HCT116 (cell line): ENCODE measurements around the gene NEB. TPM values are rescaled to one million over a fixed set of nuclear protein-coding genes. Genes with fewer than 3 reads are reported as not detected.

Experiments
- ATAC-seq: fragments of 200-7000 bp; cut with Tn5 transposase; 2 replicates; pipeline ENCODE4 v1.9.1; 2020; ENCODE audit warnings: mild to moderate bottlenecking, moderate library complexity
- BruUV-seq: library from RNA; stranded (reverse); fragments of 400-500 nt; replicated peaks from 2 replicates; lab custom pipeline; 2021; lab: Mats Ljungman, UMichigan
- CTCF ChIA-PET: fragments of 300-600 bp; sonication (Branson Sonifier 250); formaldehyde crosslinking; loops from one replicate; lab custom pipeline; 2021; ENCODE audit warnings: antibody characterized with exemption; lab: Charles Lee
- POLR2A ChIA-PET: fragments of 300-600, 350-600 bp; sonication (Branson Sonifier 250); formaldehyde crosslinking; loops from one replicate; lab custom pipeline; 2021; ENCODE audit warnings: antibody characterized with exemption; lab: Charles Lee
- RAD21 ChIA-PET, 2 experiments: fragments of 300-600 bp; sonication (Branson Sonifier 250); formaldehyde crosslinking; loops; one replicate each; lab custom pipeline; 2023; ENCODE audit warnings: low total read pairs in 2 of 2; ENCODE audit not compliant: uncharacterized antibody in 2 of 2, unreplicated experiment in 2 of 2, low non-redundant PET in 1 of 2; lab: Charles Lee
- DNase-seq: peaks from one replicate; pipeline ENCODE4 v3.0.0-alpha.2; 2010; ENCODE audit warnings: low read depth, low spot score
- H2AFZ ChIP-seq: fragments of 200-600 bp; shearing (Covaris generic), sonication (generic); 2 replicates; pipeline ENCODE4 v1.6.1; 2017; ENCODE audit warnings: low read depth, mixed run types, mixed read lengths, antibody characterized with exemption, low read length; ENCODE audit not compliant: poor library complexity, severe bottlenecking
- H3K27ac ChIP-seq: 2 replicates; pipeline ENCODE4 v1.5.1; 2012; ENCODE audit warnings: low read depth, low read length
- H3K27me3 ChIP-seq: fragments of 200-600 bp; sonication (generic); 2 replicates; pipeline ENCODE4 v1.6.1; 2016; ENCODE audit warnings: mixed run types, low read length, mixed read lengths; ENCODE audit not compliant: insufficient read depth
- H3K36me3 ChIP-seq, 2 experiments: fragments of 200-500 bp in 1 of 2; fragments of 200-600 bp in 1 of 2; sonication (Bioruptor generic) in 1 of 2; sonication (generic) in 1 of 2; 2 replicates each; pipeline versions ENCODE4 v1.5.1 to v1.6.1; 2014 to 2016; ENCODE audit warnings: low read length in 2 of 2, inconsistent platforms in 1 of 2, mixed read lengths in 1 of 2, mixed run types in 1 of 2; ENCODE audit not compliant: insufficient read depth in 2 of 2, control insufficient read depth in 1 of 2
- H3K4me1 ChIP-seq, 2 experiments: fragments of 200-600 bp in 1 of 2; sonication (generic) in 1 of 2; 2 replicates each; pipeline versions ENCODE4 v1.5.1 to v1.6.1; 2012 to 2017; ENCODE audit warnings: low read length in 2 of 2, inconsistent platforms in 1 of 2, mild to moderate bottlenecking in 1 of 2, mixed read lengths in 1 of 2, mixed run types in 1 of 2, moderate library complexity in 1 of 2; ENCODE audit not compliant: insufficient read depth in 2 of 2, control insufficient read depth in 1 of 2
- H3K4me2 ChIP-seq: fragments of 200-600 bp; sonication (generic); 2 replicates; pipeline ENCODE4 v1.6.1; 2017; ENCODE audit warnings: mixed run types, low read length, mixed read lengths
- H3K4me3 ChIP-seq, 2 experiments: fragments of 200-600 bp in 1 of 2; sonication (generic) in 1 of 2; replicated peaks in 1 of 2; 2 replicates each; pipeline ENCODE4 v1.5.1; 2011 to 2016; ENCODE audit warnings: low read length in 2 of 2, control low read depth in 1 of 2, low read depth in 1 of 2, mild to moderate bottlenecking in 1 of 2, mixed read lengths in 1 of 2, mixed run types in 1 of 2
- H3K79me2 ChIP-seq: fragments of 200-600 bp; sonication (generic); 2 replicates; pipeline ENCODE4 v1.6.1; 2017; ENCODE audit warnings: mild to moderate bottlenecking, mixed run types, low read length, moderate library complexity, mixed read lengths; ENCODE audit not compliant: insufficient read depth
- H3K9ac ChIP-seq: fragments of 200-600 bp; sonication (generic); 2 replicates; pipeline ENCODE4 v1.6.1; 2016; ENCODE audit warnings: low read length, mixed read lengths
- H3K9me2 ChIP-seq: fragments of 200-600 bp; sonication (generic), shearing (Covaris generic); 2 replicates; pipeline ENCODE4 v1.6.1; 2017; ENCODE audit warnings: mixed run types, mild to moderate bottlenecking, moderate library complexity; ENCODE audit not compliant: insufficient read depth
- H3K9me3 ChIP-seq, 2 experiments: fragments of 200-500 bp in 1 of 2; fragments of 200-600 bp in 1 of 2; sonication (Bioruptor generic) in 1 of 2; sonication (generic) in 1 of 2; 2 replicates each; pipeline ENCODE4 v1.6.1; 2014 to 2017; ENCODE audit warnings: low read length in 2 of 2, mixed read lengths in 2 of 2, inconsistent platforms in 1 of 2, low read depth in 1 of 2, mild to moderate bottlenecking in 1 of 2, mixed run types in 1 of 2, moderate library complexity in 1 of 2; ENCODE audit not compliant: control insufficient read depth in 1 of 2, insufficient read depth in 1 of 2
- H4K20me1 ChIP-seq: fragments of 200-600 bp; sonication (generic), shearing (Covaris generic); 2 replicates; pipeline ENCODE4 v1.6.1; 2017; ENCODE audit warnings: mixed run types, mild to moderate bottlenecking, moderate library complexity; ENCODE audit not compliant: insufficient read depth
- CBX3 ChIP-seq: IDR thresholded peaks from 2 replicates; pipeline ENCODE4 v1.6.1; 2012; ENCODE audit warnings: low read depth
- CTCF ChIP-seq, 3 experiments: fragments of 200-600 bp in 1 of 3; sonication (generic) in 1 of 3; IDR thresholded peaks in 2 of 3; conservative IDR thresholded peaks in 1 of 3; 2 replicates each; pipeline ENCODE4 v1.5.1; 2012 to 2017; ENCODE audit warnings: low read depth in 2 of 3, low read length in 2 of 3, antibody characterized with exemption in 1 of 3, borderline replicate concordance in 1 of 3, control low read depth in 1 of 3, mild to moderate bottlenecking in 1 of 3, mixed read lengths in 1 of 3, mixed run types in 1 of 3, moderate library complexity in 1 of 3; ENCODE audit not compliant: insufficient read depth in 1 of 3
- ELF1 ChIP-seq: IDR thresholded peaks from 2 replicates; pipeline ENCODE4 v1.6.1; 2012; ENCODE audit warnings: low read depth, borderline replicate concordance
- EZH2phosphoT487 ChIP-seq: fragments of 200-600 bp; IDR thresholded peaks from 2 replicates; pipeline ENCODE4 v1.6.1; 2018; ENCODE audit warnings: antibody characterized with exemption, borderline replicate concordance
- POLR2A ChIP-seq: IDR thresholded peaks from 2 replicates; pipeline ENCODE4 v1.7.0; 2011; ENCODE audit warnings: borderline replicate concordance; ENCODE audit not compliant: insufficient read depth, insufficient read length; ENCODE audit errors: extremely low read depth
- RAD21 ChIP-seq: IDR thresholded peaks from 2 replicates; pipeline ENCODE4 v1.6.1; 2012; ENCODE audit warnings: low read depth, mild to moderate bottlenecking
- SIN3A ChIP-seq: IDR thresholded peaks from 2 replicates; pipeline ENCODE4 v1.6.1; 2012; ENCODE audit warnings: low read depth
- SRF ChIP-seq: IDR thresholded peaks from 2 replicates; pipeline ENCODE4 v1.6.1; 2012; ENCODE audit warnings: low read depth
- YY1 ChIP-seq: IDR thresholded peaks from 2 replicates; pipeline ENCODE4 v1.6.1; 2011; ENCODE audit warnings: low read length, low read depth, moderate library complexity, mild to moderate bottlenecking; ENCODE audit not compliant: insufficient replicate concordance; ENCODE audit errors: extremely low read depth
- ZNF274 ChIP-seq: fragments of 200-500 bp; sonication (Bioruptor generic); IDR thresholded peaks from 2 replicates; pipeline ENCODE4 v1.6.1; 2014; ENCODE audit warnings: mild to moderate bottlenecking, low read depth, low read length, inconsistent platforms
- intact Hi-C: fragments of 100-400 bp; cut with micrococcal nuclease; formaldehyde crosslinking; loops from 2 replicates; pipeline ENCODE4 v1.10.0; 2022
- total RNA-seq: library from RNA; stranded (reverse); gene quantifications from one replicate; pipeline ENCODE4 v1.2.1, GENCODE V29; 2021; ENCODE audit not compliant: unreplicated experiment
- TF ChIP-seq, protein P1 (sequence below): IDR thresholded peaks from 2 replicates; pipeline ENCODE4 v1.6.1; 2012; ENCODE audit warnings: low read depth
- TF ChIP-seq, protein P2 (sequence below): IDR thresholded peaks from 2 replicates; pipeline ENCODE4 v1.6.1; 2011; ENCODE audit warnings: mild to moderate bottlenecking, low read length, moderate library complexity; ENCODE audit not compliant: insufficient replicate concordance; ENCODE audit errors: extremely low read depth

The NEB gene
- total RNA-seq, 1 experiment from 2014 or later = 0.34 TPM

GRCh38 chr2:151562398-151562797, 171.9 kb downstream of the NEB start:
- Histone ChIP-seq H3K4me1 (no peaks in the 10 kb centered on the region), H3K79me2 (no peaks in the 10 kb centered on the region), H2AFZ (no peak overlapping the region), H3K9me3 (no peaks in the 10 kb centered on the region), H3K4me2 (no peak overlapping the region), H3K9ac (no peak overlapping the region), H3K4me3 (no peak overlapping the region), H3K27me3 (no peaks in the 10 kb centered on the region), H3K9me2 (no peaks in the 10 kb centered on the region), H3K27ac (no peak overlapping the region), H4K20me1 (no peaks in the 10 kb centered on the region), H3K36me3 (no peaks in the 10 kb centered on the region)
- DNase-seq (no peak), ATAC-seq (no peak)
- CTCF ChIA-PET = no interaction called here
- intact Hi-C loops = no loop called here
- RAD21 ChIA-PET = no interaction called here
- no TSS peak for BruUV-seq
- TF ChIP-seq POLR2A (no peak), YY1 (no peak), ZNF274 (no peak), SRF (no peak), CTCF (IDR thresholded peaks at IDR 0.05 in 2 of 3, conservative IDR thresholded peaks at IDR 0.05 in 1 of 3; ENCODE audit: borderline replicate concordance in 1 of 3, insufficient read depth in 1 of 3, low read depth in 2 of 3, low read length in 2 of 3) (no peak), SIN3A (no peak), CBX3 (no peak), RAD21 (no peak), ELF1 (no peak), EZH2phosphoT487 (no peak)
- TF ChIP-seq, protein P1, sequence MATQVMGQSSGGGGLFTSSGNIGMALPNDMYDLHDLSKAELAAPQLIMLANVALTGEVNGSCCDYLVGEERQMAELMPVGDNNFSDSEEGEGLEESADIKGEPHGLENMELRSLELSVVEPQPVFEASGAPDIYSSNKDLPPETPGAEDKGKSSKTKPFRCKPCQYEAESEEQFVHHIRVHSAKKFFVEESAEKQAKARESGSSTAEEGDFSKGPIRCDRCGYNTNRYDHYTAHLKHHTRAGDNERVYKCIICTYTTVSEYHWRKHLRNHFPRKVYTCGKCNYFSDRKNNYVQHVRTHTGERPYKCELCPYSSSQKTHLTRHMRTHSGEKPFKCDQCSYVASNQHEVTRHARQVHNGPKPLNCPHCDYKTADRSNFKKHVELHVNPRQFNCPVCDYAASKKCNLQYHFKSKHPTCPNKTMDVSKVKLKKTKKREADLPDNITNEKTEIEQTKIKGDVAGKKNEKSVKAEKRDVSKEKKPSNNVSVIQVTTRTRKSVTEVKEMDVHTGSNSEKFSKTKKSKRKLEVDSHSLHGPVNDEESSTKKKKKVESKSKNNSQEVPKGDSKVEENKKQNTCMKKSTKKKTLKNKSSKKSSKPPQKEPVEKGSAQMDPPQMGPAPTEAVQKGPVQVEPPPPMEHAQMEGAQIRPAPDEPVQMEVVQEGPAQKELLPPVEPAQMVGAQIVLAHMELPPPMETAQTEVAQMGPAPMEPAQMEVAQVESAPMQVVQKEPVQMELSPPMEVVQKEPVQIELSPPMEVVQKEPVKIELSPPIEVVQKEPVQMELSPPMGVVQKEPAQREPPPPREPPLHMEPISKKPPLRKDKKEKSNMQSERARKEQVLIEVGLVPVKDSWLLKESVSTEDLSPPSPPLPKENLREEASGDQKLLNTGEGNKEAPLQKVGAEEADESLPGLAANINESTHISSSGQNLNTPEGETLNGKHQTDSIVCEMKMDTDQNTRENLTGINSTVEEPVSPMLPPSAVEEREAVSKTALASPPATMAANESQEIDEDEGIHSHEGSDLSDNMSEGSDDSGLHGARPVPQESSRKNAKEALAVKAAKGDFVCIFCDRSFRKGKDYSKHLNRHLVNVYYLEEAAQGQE = no peak
- TF ChIP-seq, protein P2, sequence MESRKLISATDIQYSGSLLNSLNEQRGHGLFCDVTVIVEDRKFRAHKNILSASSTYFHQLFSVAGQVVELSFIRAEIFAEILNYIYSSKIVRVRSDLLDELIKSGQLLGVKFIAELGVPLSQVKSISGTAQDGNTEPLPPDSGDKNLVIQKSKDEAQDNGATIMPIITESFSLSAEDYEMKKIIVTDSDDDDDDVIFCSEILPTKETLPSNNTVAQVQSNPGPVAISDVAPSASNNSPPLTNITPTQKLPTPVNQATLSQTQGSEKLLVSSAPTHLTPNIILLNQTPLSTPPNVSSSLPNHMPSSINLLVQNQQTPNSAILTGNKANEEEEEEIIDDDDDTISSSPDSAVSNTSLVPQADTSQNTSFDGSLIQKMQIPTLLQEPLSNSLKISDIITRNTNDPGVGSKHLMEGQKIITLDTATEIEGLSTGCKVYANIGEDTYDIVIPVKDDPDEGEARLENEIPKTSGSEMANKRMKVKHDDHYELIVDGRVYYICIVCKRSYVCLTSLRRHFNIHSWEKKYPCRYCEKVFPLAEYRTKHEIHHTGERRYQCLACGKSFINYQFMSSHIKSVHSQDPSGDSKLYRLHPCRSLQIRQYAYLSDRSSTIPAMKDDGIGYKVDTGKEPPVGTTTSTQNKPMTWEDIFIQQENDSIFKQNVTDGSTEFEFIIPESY = no peak
- POLR2A ChIA-PET = no interaction called here
